NCI-H2029 treated with DMSO at 0.1 percent for 48 hours (cell line): ENCODE results near the gene COL20A1.
"Not testable (repeated sequence)": the region's sequence is repeated elsewhere in the genome, so short reads cannot be mapped to it uniquely, and the experiment has no call there.

Source experiments
- DNase-seq: peaks from one replicate; lab custom pipeline; 2025; lab: John Stamatoyannopoulos, UW

Gene COL20A1

GRCh38 chr20:63291811-63292210 is 1.2 kb upstream of the COL20A1 start:
- no peak for DNase-seq

GRCh38 chr20:63292292-63292701 is 689 bp upstream of the COL20A1 start:
- no peak for DNase-seq

GRCh38 chr20:63293456-63293855 is 470 bp downstream of the COL20A1 start:
- no peak for DNase-seq

- DNase-seq = no peak
Measured at GRCh38 chr20:63293871-63294535, 1.0 kb downstream of the COL20A1 start.

GRCh38 chr20:63294536-63294900 is 1.5 kb downstream of the COL20A1 start:
- DNase-seq = no peak

GRCh38 chr20:63295018-63295417 is 2.0 kb downstream of the COL20A1 start:
- DNase-seq = no peak

- DNase-seq = no peak
Measured at GRCh38 chr20:63295422-63295821, 2.4 kb downstream of the COL20A1 start.

GRCh38 chr20:63295846-63296245 is 2.9 kb downstream of the COL20A1 start:
- no peak for DNase-seq

- DNase-seq = no peak
Measured at GRCh38 chr20:63296531-63297299, 3.7 kb downstream of the COL20A1 start.

GRCh38 chr20:63297371-63297781 is 4.4 kb downstream of the COL20A1 start:
- DNase-seq = no peak

- no peak for DNase-seq
Measured at GRCh38 chr20:63297796-63298572, 5.0 kb downstream of the COL20A1 start.

- DNase-seq = no peak
Measured at GRCh38 chr20:63298731-63299312, 5.8 kb downstream of the COL20A1 start.

- no peak for DNase-seq
Measured at GRCh38 chr20:63301671-63302070, 8.7 kb downstream of the COL20A1 start.

GRCh38 chr20:63303095-63303666 is 10.2 kb downstream of the COL20A1 start:
- DNase-seq = no peak

- no peak for DNase-seq
Measured at GRCh38 chr20:63305393-63305792, 12.4 kb downstream of the COL20A1 start.

GRCh38 chr20:63305933-63306672 is 13.1 kb downstream of the COL20A1 start:
- not testable (repeated sequence) for DNase-seq

GRCh38 chr20:63306673-63307537 is 13.9 kb downstream of the COL20A1 start:
- DNase-seq = no peak

GRCh38 chr20:63307538-63308217 is 14.7 kb downstream of the COL20A1 start:
- no peak for DNase-seq

- no peak for DNase-seq
Measured at GRCh38 chr20:63308218-63308911, 15.4 kb downstream of the COL20A1 start.
